ENCODE data around the gene MAML2. TPM values are rescaled to one million over a fixed set of nuclear protein-coding genes. Genes with fewer than 3 reads are reported as not detected.

MAML2 gene
- polyA plus RNA-seq, 1 of the 3 experiments (the other 2 are of a cell fraction) = 20.1 TPM

- Histone ChIP-seq H3K79me2 (ENCODE audit: insufficient read depth) (peaks cover 44% of the 10 kb centered on the region), H3K9me2 (no peaks in the 10 kb centered on the region), H3K9ac (no peak overlapping the region), H3K36me3 (replicated peaks in 1 of 2; ENCODE audit: control insufficient read depth in 1 of 2, insufficient read depth in 2 of 2, low read length in 1 of 2) (peaks cover 18% of the 10 kb centered on the region in 2 experiments), H4K20me1 (ENCODE audit: insufficient read depth) (no peaks in the 10 kb centered on the region), H3K27ac (ENCODE audit: low read depth in 2 of 2, low read length in 1 of 2) (no peak overlapping the region; a peak in 1 of 4 replicates), H3K4me1 (ENCODE audit: control insufficient read depth in 1 of 2, insufficient read depth in 2 of 2, low read depth in 1 of 2, low read length in 1 of 2) (peaks cover 24 to 26% of the 10 kb centered on the region in 2 experiments), H3K4me2 (no peak overlapping the region), H2AFZ (ENCODE audit: low read depth) (no peak overlapping the region), H3K27me3 (ENCODE audit: insufficient read depth) (no peaks in the 10 kb centered on the region), H3K9me3 (no peaks in the 10 kb centered on the region), H3F3A (replicated peaks; ENCODE audit: insufficient read depth) (peaks cover 3% of the 10 kb centered on the region), H3K4me3 (ENCODE audit: low read depth in 2 of 2, low read length in 1 of 2) (no peak overlapping the region)
- DNase-seq = no peak
- ChIA-PET CTCF (no interaction called here), POLR2A (no interaction called here)
- TF ChIP-seq JUND (IDR thresholded peaks at IDR 0.05) = no peak
- TF ChIP-seq ELF1 (IDR thresholded peaks at IDR 0.05) = no peak
- no peak for TF ChIP-seq TCF12 (IDR thresholded peaks at IDR 0.05)
- no peak for TF ChIP-seq YY1 (IDR thresholded peaks at IDR 0.05; ENCODE audit: low read depth)
- no peak for TF ChIP-seq MXI1 (IDR thresholded peaks at IDR 0.05; ENCODE audit: low read depth, low read length)
- no peak for TF ChIP-seq MEF2A (IDR thresholded peaks at IDR 0.05; ENCODE audit: borderline replicate concordance, low read depth)
- no peak for TF ChIP-seq CHD2 (IDR thresholded peaks at IDR 0.05; ENCODE audit: low read length, partially characterized antibody)
- TF ChIP-seq TAF1 (IDR thresholded peaks at IDR 0.05; ENCODE audit: borderline replicate concordance, low read depth, low read length) = no peak
- TF ChIP-seq IRF3 (IDR thresholded peaks at IDR 0.05; ENCODE audit: low read depth, low read length) = no peak
- TF ChIP-seq SMC3 (IDR thresholded peaks at IDR 0.05; ENCODE audit: low read depth, low read length) = no peak
- TF ChIP-seq CTCF (IDR thresholded peaks at IDR 0.05) = no peak
- no peak for TF ChIP-seq FOXM1 (IDR thresholded peaks at IDR 0.05; ENCODE audit: low read depth)
- 95% methylated on average over 6 of the region's 6 CpGs for WGBS (ENCODE audit: low lambda C conversion rate)
Observed at GRCh38 chr11:96073536-96073935, 269.5 kb downstream of the MAML2 start.

- H4K20me1 ChIP-seq (ENCODE audit: insufficient read depth) = no peaks in the 10 kb centered on the region
- H2AFZ ChIP-seq (ENCODE audit: low read depth) = no peak overlapping the region
- peaks cover 24 to 26% of the 10 kb centered on the region in 2 experiments for H3K4me1 ChIP-seq (ENCODE audit: control insufficient read depth in 1 of 2, insufficient read depth in 2 of 2, low read depth in 1 of 2, low read length in 1 of 2)
- ChIA-PET POLR2A (no interaction called here), CTCF (interaction anchor here (1.4 kb wide), 1 partner anchor 271 kb away, joined by 4 read pairs; the partner anchor contains the start of gene MAML2)
- no peak overlapping the region for H3K9ac ChIP-seq
- H3K27ac ChIP-seq (ENCODE audit: low read depth in 2 of 2, low read length in 1 of 2) = no peak overlapping the region
- TF ChIP-seq ELF1 (IDR thresholded peaks at IDR 0.05) (no peak), USF2 (IDR thresholded peaks at IDR 0.05; ENCODE audit: borderline replicate concordance, low read depth, low read length) (no peak)
- no peak for DNase-seq
- H3K9me3 ChIP-seq = no peaks in the 10 kb centered on the region
- H3K36me3 ChIP-seq (replicated peaks in 1 of 2; ENCODE audit: control insufficient read depth in 1 of 2, insufficient read depth in 2 of 2, low read length in 1 of 2) = peaks cover 14 to 18% of the 10 kb centered on the region in 2 experiments
- H3K9me2 ChIP-seq = no peaks in the 10 kb centered on the region
- no peak overlapping the region for H3K4me3 ChIP-seq (ENCODE audit: low read depth in 2 of 2, low read length in 1 of 2)
- 88% methylated on average over 7 of the region's 7 CpGs for WGBS (ENCODE audit: low lambda C conversion rate)
- no peak overlapping the region for H3K4me2 ChIP-seq
- peaks cover 43% of the 10 kb centered on the region for H3K79me2 ChIP-seq (ENCODE audit: insufficient read depth)
- no peaks in the 10 kb centered on the region for H3K27me3 ChIP-seq (ENCODE audit: insufficient read depth)
- peaks cover 3% of the 10 kb centered on the region for H3F3A ChIP-seq (replicated peaks; ENCODE audit: insufficient read depth)
Observed at GRCh38 chr11:96072592-96072991, 270.4 kb downstream of the MAML2 start.

Data from SK-N-SH (cell line).